Measurements from ENCODE around the gene LIN28B. TPM values are rescaled to one million over a fixed set of nuclear protein-coding genes. Genes with fewer than 3 reads are reported as not detected.

Gene LIN28B
- total RNA-seq, 1 donor from 2014 or later, result not detected

DNA sequence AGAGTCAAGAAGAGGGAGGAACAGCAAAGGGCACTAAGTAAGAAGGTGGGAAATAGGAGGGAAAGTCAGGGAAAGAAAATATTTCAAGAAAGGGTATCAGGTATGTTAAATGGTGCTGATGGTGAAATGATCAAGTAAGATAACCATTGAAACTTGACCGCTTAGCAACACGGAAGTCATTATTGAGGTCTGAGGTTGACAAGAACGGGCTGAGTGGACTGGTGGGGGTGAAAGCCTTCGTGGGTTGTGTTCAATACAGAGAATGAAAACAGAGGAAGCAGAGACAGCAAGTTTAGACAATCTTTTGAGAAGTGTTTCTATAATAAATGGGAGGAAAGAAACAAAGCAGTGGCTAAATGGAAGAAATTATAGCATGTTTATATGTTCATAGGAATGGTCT is 72.0 kb downstream of the LIN28B start:
- H3K27ac Mint-ChIP-seq, result no peak overlapping the region
- H3K36me3 Mint-ChIP-seq (ENCODE audit: low read depth), result no peaks in the 10 kb centered on the region
- no peak for ATAC-seq (ENCODE audit: low read depth)
- TF ChIP-seq, protein P1, sequence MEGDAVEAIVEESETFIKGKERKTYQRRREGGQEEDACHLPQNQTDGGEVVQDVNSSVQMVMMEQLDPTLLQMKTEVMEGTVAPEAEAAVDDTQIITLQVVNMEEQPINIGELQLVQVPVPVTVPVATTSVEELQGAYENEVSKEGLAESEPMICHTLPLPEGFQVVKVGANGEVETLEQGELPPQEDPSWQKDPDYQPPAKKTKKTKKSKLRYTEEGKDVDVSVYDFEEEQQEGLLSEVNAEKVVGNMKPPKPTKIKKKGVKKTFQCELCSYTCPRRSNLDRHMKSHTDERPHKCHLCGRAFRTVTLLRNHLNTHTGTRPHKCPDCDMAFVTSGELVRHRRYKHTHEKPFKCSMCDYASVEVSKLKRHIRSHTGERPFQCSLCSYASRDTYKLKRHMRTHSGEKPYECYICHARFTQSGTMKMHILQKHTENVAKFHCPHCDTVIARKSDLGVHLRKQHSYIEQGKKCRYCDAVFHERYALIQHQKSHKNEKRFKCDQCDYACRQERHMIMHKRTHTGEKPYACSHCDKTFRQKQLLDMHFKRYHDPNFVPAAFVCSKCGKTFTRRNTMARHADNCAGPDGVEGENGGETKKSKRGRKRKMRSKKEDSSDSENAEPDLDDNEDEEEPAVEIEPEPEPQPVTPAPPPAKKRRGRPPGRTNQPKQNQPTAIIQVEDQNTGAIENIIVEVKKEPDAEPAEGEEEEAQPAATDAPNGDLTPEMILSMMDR (IDR thresholded peaks at IDR 0.05), result no peak
- H3K27me3 Mint-ChIP-seq, result no peaks in the 10 kb centered on the region
- ChIA-PET POLR2A (no interaction called here), CTCF (no interaction called here)
- no peak overlapping the region for H3K4me3 Mint-ChIP-seq
- DNase-seq, result no peak
- no peaks in the 10 kb centered on the region for H3K9me3 Mint-ChIP-seq
- intact Hi-C loops (cut with micrococcal nuclease), result no loop called here
- H3K4me1 Mint-ChIP-seq, result no peaks in the 10 kb centered on the region

DNA sequence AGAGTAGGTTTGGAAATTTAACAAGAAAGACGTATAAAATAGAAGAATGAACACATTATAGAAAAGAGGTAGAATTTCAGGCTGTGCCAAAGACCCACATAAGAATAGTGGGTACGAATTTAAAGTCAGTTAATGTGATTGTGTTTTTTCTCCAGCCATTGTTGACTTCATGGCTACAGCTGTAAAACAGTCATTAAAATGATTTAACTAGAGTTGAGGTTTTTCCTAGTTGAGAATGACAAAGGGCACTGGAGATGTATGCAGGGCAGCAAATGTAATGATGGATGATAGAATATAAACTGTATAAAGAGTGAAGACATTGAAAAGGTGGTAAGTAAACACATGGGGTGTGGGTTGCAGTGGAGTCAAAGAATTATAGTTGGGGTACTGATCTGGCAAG is 72.7 kb downstream of the LIN28B start:
- ATAC-seq (ENCODE audit: low read depth), result no peak
- TF ChIP-seq, protein P1 (IDR thresholded peaks at IDR 0.05), result no peak
- intact Hi-C loops (cut with micrococcal nuclease), result no loop called here
- Mint-ChIP-seq H3K4me3 (no peak overlapping the region), H3K27ac (no peak overlapping the region), H3K4me1 (no peaks in the 10 kb centered on the region), H3K9me3 (no peaks in the 10 kb centered on the region), H3K36me3 (ENCODE audit: low read depth) (no peaks in the 10 kb centered on the region), H3K27me3 (no peaks in the 10 kb centered on the region)
- DNase-seq, result no peak
- ChIA-PET POLR2A (no interaction called here), CTCF (no interaction called here)

DNA sequence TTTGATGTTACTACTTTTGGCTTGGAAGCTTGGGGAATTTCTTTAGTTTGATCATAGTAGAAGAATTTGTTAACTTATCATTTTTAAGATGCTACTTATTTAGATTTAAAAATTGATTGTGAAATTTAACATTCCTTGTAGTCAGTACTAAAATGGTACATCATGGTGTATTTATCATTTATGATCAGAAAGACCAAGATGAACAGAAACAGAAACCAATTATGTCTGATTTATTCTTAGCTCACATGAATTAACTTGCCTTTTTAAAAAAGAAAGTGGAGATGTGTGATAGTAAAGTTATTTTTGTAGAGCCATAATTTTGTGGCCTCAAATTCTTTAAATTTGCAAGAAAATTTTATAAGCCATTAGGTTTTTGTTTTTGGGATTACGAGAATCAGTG is 77.6 kb downstream of the LIN28B start:
- Mint-ChIP-seq H3K27ac (no peak overlapping the region), H3K4me3 (no peak overlapping the region), H3K4me1 (no peaks in the 10 kb centered on the region), H3K36me3 (ENCODE audit: low read depth) (no peaks in the 10 kb centered on the region), H3K27me3 (peaks cover 6% of the 10 kb centered on the region), H3K9me3 (no peaks in the 10 kb centered on the region)
- POLR2A ChIA-PET, result no interaction called here
- DNase-seq (no peak), ATAC-seq (ENCODE audit: low read depth) (no peak)
- CTCF ChIA-PET, result no interaction called here
- intact Hi-C loops (cut with micrococcal nuclease), result no loop called here
- TF ChIP-seq, protein P1 (IDR thresholded peaks at IDR 0.05), result no peak

DNA sequence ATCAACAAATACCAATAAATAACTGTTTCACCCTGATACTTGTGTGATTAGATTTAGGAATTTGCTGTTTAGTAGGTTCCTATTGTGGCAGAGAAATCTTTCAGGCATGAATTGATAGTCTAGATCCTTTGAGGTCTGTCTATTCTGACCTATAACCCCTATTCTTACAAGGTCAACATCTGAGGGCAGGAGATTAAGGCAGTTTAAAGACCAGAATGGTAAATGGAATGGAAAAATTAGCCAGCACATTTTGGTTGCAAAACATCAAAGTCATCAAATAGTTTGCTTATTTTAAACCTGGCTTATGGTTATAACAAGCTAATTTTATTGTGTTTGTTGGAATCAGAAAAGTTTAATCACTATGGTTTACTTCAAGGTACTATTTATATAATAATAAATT is 78.4 kb downstream of the LIN28B start:
- DNase-seq (no peak), ATAC-seq (ENCODE audit: low read depth) (no peak)
- Mint-ChIP-seq H3K4me3 (no peak overlapping the region), H3K27ac (no peak overlapping the region), H3K36me3 (ENCODE audit: low read depth) (no peaks in the 10 kb centered on the region), H3K9me3 (no peaks in the 10 kb centered on the region), H3K27me3 (peaks cover 6% of the 10 kb centered on the region), H3K4me1 (no peaks in the 10 kb centered on the region)
- TF ChIP-seq, protein P1 (IDR thresholded peaks at IDR 0.05), result no peak
- POLR2A ChIA-PET, result no interaction called here
- CTCF ChIA-PET, result no interaction called here
- intact Hi-C loops (cut with micrococcal nuclease), result no loop called here

DNA sequence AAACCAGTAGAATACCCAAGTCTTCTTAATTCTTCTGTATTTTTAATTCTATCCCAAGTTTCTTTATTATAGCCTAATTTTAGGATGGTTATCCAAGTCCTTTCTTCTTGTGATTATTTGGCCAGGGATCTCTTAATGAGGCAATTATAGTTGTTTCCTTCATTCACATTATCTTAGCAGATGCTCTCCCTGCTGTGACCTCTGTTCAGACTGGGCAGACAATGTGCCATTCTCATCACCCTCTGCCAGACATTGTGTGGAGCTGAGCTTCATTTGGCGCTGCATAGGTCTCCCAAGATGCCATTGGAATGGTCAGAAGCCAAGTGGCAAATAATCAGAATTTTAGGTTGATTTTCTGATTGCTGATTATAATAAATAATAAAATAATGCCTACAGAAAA is 79.4 kb downstream of the LIN28B start:
- POLR2A ChIA-PET, result no interaction called here
- no peaks in the 10 kb centered on the region for H3K9me3 Mint-ChIP-seq
- H3K4me3 Mint-ChIP-seq, result no peak overlapping the region
- peaks cover 6% of the 10 kb centered on the region for H3K27me3 Mint-ChIP-seq
- H3K27ac Mint-ChIP-seq, result no peak overlapping the region
- H3K36me3 Mint-ChIP-seq (ENCODE audit: low read depth), result no peaks in the 10 kb centered on the region
- DNase-seq (no peak), ATAC-seq (ENCODE audit: low read depth) (no peak)
- no peaks in the 10 kb centered on the region for H3K4me1 Mint-ChIP-seq
- intact Hi-C loops (cut with micrococcal nuclease), result no loop called here
- TF ChIP-seq, protein P1 (IDR thresholded peaks at IDR 0.05), result no peak
- CTCF ChIA-PET, result no interaction called here
